Endometrium (tissue), 2 donors: ENCODE data around the gene DCHS2.

ENCODE experiments used
- FAIRE-seq: peaks from 2 replicates; lab custom pipeline; 2012; peaks lifted over from hg19 to GRCh38; lab: Jason Lieb, UNC
- donor health status: control.
- donor health status: control.

Gene DCHS2, protein sequence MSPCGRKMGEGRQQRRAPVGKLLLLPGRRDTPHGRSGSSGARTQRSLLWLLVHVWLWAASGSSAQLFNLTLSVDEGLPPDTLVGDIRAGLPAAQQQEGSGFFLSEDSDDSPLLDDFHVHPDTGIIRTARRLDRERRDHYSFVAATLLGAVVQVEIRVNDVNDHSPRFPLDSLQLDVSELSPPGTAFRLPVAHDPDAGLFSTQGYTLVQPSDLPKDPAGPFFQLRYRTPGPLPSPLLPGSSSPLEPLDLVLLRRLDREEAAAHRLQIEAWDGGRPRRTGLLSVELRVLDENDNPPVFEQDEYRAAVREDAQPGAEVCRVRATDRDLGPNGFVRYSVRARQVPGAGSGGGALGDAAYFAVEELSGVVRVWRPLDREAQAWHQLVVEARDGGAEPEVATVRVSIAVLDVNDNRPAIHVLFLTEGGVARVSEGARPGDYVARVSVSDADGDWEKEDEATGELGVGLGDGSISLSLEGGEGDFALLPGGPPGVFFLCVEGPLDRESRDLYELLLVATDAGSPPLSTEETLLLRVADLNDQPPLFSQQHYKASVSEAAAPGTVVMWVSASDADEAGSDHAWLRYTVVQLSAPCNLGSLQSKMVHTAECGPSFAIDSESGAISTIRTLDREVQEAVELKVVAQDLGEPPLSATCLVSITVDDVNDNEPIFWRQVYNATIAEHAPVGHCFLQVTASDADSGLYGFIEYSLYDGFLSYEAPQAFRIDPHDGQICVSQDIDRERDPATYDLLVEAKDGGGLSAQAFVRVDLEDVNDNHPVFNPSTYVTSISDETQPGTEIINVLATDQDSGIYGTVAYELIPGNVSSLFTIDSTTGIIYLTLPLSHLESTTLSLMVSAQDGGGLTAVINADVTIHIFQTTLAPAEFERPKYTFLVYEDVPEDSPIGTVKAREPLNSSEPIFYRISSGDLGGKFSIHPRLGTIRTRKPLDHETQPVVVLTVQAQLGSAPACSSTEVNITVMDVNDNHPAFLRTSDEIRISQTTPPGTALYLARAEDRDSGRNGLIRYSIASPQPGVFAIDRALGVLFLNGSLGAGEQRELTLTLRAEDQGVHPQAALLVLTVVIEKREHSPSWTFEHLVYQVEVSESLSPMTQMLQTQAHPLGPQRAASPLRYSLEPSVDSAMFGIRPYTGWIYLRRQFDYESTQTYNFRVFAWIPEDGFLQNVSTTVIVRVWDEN (N-terminal part only)

DNA sequence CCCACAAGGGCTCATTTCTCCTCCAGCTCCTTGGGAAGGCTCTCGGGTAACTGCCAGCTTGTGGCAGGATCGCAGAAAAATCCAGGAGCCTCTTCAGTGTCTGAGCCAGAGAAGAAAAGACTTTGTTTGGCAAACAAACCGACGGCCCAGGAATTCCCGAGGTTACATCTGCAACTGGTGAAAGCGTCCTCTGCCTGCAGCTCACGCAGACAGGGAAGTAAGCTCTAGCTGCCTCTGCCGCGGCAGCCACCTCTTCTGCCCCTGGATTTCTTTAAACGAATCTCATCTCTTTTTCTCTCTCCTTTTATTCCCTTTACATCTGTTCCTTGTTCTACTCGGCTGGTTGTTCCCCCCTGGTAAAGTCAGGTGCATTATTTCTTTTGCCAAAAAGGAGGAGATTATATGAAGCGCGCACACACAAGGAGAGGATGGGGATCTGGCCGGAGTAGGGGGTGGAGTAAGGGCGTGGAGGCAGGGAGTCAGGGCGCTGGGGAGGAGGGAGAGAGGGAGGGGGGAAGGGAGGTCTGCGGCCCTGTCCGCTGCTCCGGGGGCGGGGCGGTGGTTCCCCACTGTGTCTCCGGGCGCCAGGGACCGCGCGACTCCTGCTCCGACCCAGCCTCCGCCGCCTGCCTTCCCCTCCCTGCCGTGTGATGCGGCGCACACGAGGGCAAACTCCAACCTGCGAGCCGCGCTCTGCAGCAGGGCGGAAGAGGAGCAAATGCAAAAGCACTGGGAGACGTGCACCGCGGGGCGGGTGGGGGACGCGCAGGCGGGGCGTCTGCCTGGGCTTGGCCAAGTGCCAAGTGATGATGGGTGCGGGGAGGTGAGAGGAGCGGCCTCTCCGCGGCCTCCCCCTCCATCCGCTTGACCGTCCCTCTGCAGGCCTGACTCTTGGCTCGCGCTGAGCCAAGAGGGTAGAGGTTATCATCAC lies at the start of gene DCHS2:
Gene DCHS2 (minus strand): TSS at position 459 of the 931 bp plus-strand sequence. CDS start 444 bp downstream, at position 15.
- FAIRE-seq, result no peak

DNA sequence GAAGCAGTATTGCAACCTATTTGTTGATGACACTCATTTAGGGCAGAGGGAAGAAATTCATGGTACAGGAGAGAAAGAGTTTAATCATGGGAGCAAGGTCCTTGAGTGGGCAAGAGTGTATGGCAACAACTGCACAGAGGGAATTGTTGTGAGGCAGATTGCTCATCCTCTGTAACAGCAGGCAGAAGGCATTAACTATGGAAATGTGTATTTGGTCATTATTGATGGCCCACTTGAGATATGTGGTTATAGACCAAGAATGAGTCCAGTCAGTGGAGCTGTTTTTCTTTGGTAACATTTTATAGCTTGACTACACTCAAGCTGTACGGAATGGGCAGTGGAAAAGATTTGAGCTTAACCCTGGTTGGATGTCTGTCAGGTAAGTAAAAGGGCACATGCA lies 42.7 kb upstream of the DCHS2 start:
- FAIRE-seq, result no peak

DNA sequence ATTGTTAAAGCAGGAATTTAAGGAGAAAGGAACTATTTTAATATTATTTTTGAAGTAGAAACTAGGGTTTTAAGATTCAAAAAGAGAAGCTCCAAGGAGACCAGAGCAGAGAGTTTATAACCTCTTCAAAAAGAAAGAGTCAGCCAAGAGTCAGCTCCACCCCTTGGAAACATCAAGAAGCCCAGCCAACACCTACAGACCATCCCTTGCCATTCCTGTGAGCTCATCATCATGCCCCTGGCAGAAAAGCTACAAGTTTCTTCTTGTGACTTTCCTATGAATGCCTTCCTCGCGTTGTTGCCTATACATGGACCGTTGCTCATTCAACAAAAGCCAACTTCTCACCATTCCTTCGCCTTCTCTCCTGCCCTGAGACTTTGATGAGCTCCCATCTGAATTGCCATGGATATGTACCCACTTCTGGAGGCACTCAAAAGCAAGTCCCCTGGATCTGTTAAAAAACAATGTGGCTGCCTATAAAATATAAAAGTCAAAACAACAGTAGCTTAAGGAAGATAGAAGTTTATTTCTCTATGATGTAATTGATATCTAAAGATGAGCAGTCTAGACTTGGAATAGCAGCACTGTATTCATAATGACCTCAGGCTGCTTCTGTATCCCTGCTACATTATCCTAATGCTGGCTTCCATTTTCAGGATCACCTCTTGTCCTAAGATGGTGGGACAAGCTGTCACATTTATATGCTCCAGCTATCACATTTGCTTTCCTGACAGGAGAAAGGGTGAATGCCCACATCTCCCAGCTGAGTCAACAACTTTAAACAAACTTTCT lies 38.3 kb upstream of the DCHS2 start:
- no peak for FAIRE-seq

DNA sequence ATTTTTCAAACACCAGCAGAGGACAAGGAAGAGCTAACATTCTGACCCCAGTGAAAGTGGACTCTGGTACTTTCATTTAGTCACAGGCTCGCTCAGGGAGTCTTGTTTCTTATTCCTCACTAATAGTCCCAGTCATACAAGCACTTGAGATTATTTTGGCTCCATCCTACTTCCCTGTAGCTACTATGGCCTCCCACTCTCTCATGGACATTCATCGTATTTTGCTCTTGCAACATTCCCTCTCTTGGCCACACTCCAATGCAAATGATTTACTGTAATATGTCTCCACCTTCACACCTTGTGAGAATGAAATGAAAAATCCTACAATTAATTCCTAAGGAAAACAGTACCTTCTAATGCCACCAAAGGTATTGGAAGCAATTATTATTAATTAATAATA lies 37.3 kb upstream of the DCHS2 start:
- FAIRE-seq, result no peak

DNA sequence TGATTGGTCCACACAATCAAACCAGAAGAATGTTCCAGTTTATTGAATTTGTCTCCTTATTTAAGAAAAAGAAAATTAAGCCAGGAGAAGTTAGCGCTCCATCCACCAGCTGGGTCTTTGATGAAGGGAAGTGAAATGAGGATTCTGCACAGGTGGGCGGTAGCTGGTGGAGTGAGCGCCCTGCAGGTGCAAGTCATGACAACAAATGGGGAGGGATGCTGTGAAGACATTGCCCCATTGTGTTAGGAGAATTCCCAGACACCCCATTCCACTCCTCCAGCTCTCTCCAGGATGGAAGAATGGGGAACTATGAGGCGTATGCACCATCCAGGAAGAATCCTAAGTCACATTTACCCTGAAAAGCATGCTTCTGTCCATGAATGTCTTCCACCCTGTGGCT lies 35.7 kb upstream of the DCHS2 start:
- no peak for FAIRE-seq

DNA sequence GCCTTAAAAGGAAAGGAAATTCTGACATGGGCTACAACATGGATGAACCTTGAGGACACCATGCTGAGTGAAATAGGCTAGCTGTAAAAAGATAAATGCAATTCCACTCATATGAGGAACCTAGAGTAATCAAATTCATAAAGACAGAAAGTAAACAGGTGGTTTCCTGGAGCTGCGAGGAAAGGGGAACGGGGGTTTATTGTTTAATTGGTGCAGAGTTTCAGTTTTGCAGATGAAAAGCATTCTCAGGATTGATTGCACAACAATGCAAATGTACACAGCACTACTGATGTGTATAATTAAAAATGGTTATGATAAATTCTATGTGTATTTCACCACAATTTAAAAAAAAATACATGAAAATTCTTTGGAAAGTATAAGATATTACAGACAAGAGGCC lies 34.6 kb upstream of the DCHS2 start:
- no peak for FAIRE-seq

DNA sequence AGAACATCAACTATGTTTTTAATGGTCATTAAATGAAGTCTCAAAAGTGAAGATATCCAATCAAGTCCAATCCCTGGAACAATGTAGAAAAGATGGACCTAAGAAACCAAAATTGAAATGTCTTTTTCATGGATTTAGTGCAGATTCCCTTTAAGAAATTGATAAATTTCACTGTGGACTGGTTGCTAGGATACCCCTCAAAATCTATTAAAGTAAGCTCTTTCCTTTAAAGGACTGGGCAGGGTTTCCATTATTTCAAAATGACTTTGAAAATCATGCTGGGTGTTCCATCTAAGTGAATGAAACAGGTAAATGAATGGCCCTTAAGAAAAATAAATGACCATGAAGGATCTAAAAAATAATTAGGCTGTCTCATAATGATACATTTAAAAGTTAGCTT lies 30.0 kb upstream of the DCHS2 start:
- no peak for FAIRE-seq

DNA sequence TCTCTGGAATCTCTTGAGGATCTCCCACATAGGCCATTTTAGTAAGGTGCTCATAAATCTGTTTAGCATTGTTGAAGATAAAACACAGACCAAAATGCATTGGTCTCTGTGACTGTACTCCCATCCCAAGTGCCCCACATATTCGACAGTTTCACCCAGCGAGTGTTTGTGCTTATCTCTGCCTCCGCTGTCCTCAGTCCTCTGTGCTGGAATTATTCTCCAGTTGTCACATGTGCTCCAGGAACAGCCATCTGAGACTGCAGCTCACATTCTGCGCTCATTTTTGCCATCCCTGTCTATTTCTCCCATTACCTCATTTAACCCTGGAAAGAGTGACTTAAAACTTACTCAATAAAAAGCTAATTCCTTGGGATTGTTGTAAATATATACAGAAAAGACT lies 27.6 kb upstream of the DCHS2 start:
- FAIRE-seq, result no peak

DNA sequence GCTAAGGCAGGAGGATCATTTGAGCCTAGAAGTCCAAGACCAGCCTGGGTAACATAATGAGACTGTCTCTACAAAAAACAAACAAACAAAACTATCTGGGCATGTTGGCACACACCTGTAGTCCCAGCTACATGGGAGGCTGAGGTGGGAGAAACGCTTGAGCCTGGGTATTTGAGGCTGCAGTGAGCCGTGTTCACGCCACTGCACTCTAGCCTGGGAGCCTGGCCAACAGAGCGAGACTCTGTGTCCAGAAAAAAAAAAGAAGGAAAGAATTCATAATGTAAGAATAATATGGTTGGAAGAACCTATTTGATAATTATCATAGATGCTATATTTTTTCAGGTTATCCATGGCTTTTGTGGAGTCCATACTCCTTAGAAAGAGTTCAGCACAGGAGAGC lies 26.0 kb upstream of the DCHS2 start:
- FAIRE-seq, result no peak

DNA sequence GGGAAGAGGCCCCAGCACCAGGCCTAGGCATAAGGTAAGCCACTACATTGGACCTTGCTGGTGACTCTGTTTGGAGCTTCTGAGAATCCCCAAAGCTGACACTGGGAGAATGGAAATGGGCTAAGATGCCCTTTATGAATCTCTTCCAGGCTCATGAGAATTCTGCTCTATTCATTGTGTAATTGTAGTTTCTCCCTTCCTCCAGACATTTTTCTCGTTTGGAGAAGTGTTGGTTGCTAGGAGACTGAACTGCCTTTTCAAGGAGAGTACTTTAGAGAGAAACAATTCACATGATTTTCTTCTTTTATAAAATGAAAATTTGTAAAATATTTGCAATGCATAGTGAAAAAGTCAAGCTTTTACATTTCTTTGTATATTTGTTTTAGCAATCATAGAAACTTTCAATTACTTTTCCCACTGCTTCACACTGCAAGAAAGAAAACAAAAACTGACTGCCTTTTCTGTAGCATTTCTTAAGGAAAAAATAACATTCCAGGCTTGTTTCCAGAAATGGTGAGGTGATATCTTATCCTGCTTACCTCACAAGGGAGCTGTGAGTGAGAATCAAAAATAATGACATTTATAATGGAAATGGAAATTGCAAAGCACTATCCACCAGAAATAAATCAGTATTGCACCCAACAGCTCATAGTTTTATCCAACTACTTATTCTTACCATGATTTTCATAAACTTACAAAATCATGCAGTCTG lies 24.9 kb upstream of the DCHS2 start:
- no peak for FAIRE-seq

DNA sequence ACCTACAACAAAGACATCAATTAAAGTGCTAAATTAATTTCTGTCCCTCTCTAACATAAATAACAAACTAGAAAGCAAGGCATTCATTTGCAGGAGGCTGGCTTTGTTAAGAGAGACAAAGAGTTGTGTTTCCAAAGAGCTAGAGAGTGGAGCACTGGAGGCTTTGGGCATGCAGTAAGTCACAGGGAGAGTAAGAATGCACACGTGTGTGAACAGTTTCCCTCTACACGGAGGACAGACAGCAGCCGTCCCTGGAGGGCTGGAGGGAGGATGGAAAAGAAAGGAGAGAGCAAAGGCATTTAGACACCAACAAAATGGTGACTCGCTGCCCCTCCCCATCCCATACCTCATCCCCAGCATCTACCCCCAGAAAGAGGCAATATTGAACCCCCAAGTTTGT lies 20.4 kb upstream of the DCHS2 start:
- FAIRE-seq, result no peak

DNA sequence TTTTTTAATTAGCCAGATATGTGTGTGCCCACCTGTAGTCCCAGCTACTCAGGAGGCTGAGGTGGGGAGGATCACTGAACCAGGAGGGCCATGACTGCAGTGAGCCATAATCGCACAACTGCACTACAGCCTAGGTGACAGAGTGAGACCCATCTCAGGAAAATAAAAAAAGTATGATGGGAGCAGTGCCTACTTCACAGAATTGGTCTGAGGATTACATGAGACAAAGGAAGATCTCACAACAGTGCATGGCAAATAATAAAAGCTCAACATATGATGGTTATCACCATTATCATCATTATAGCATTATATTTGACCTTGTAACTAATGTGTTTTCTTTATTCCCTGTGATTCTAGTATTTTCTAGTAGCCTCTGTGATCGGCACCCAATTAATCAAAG lies 19.9 kb upstream of the DCHS2 start:
- no peak for FAIRE-seq

DNA sequence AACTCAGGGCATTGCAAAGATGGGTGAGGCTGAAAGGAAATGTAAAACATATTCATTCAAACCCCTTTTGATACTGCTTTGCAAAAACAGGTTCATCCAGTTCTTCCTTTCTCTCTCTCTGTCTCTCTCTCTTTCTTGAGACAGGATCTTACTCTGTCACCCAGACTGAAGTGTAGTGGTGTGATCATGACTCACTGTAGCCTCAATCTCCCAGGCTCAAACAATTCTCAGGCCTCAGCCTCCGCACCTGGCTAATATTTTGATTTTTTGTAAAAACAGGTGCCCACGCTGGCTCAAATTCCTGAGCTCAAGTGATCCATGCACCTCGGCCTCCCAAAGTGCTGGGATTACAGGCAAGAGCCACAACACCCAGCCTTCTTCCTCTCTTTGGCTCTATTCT lies 15.6 kb upstream of the DCHS2 start:
- no peak for FAIRE-seq

DNA sequence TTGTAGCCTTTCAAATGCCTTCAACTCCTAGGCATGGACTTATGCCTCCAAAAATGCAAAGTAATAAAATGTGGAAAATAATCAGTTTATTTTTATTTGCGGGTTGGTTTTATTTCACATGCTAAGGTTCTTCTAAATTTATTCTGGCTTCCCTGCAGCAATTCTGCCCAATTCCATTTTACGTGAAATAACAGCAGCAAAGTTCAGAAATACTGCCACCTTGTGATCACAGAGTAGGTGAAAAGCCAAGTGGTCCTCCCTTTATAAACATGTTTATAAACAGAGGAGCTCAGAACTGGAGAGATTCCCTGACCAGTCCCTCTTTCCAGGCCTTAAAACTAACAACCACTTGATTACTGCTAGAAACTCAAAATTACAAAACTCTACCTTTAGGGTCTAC lies 14.7 kb upstream of the DCHS2 start:
- FAIRE-seq, result peak; percentile 79

DNA sequence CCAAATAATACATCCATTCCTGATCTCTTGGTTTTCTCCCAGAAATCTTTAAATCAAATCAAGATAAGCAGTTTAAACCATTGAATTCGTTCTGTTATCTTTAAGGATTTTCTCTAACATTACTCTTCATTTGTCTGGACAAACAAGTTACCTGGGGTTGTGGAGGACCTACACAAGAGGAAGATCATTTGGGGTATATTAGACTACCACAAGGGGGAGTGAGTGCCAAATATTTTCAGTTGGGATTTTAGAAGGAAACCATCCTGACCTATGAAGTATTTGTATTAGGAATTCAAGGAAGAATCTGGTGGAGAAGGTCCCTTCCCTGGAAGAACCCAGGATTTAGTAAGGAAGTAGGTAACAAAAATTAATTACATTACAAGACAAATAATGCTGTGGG lies 12.0 kb upstream of the DCHS2 start:
- no peak for FAIRE-seq

DNA sequence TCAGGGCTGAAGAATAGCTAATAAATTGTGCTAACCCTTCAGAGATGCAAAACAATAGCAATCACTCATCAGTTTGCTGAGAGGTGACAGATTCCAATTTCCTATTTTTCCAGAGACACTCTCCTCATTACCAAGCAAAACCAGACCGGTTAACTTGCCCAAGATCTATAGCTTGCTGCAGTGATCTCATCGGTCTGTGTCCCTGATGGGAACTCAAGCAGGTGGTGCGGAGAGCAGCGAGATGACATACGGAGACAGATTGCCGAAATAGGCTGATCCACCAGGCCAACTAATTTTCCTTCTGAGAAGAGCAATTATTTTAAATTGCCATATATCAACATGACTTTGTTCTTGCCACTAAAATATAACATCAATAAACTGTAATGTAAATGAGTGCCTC lies 10.5 kb upstream of the DCHS2 start:
- FAIRE-seq, result no peak

DNA sequence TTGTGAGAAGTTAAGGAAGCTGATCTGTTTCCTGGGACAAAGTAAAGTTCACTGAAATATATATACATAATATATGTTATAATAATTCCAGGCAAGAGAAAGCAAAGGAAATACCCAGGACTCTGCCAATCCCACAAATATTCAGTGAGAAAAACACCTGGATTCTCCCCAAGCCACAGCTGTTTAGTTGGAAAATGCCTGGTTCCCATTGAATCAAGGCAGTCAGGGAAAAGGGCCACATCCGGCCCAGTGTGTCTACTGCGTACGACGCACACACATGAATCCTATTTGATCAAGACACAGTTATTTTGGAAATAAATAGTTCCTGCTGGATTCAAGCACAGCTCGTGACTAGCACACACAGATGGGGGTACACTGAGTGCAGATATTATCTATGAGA lies 6.3 kb upstream of the DCHS2 start:
- no peak for FAIRE-seq

DNA sequence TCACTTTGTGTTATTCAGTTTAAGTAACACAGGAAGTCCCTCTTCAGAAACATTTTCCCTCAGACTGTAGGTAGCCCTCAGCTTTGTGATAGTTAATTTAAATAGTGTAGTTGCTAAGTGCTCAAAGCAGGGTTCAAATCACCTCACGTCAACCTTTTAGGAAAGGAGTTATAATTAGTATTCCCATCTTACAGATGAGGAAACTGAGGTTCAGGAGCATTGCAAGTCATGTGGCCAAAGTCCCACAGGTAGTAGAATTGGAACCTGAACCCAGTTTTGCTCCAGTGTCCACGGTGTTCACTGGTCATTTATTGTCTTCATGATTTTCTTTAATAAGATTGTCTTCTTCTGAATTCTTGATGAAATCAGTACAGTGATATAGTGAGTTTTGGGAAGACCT lies 4.3 kb upstream of the DCHS2 start:
- FAIRE-seq, result no peak

DNA sequence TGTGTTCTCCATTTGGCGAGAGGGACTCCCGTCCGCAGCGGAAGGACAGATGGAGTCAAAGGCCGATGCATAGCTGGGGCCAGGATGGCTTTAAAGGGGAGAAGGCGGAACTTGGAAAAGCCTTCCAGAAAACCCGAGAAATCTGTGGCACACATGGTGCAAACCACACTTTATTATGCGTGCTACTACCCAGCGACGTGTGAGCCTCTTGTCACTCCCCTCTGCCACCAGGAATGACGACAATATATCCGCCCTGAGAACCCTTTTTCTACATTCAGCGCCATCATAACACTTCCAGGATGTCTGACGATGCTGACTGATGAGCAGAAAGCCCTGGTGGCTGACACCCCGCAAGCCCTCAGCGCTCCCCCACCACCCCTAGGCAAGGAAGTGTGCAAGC lies 689 bp upstream of the DCHS2 start:
- FAIRE-seq, result no peak
